ENCODE results near the gene USP24.

DNA sequence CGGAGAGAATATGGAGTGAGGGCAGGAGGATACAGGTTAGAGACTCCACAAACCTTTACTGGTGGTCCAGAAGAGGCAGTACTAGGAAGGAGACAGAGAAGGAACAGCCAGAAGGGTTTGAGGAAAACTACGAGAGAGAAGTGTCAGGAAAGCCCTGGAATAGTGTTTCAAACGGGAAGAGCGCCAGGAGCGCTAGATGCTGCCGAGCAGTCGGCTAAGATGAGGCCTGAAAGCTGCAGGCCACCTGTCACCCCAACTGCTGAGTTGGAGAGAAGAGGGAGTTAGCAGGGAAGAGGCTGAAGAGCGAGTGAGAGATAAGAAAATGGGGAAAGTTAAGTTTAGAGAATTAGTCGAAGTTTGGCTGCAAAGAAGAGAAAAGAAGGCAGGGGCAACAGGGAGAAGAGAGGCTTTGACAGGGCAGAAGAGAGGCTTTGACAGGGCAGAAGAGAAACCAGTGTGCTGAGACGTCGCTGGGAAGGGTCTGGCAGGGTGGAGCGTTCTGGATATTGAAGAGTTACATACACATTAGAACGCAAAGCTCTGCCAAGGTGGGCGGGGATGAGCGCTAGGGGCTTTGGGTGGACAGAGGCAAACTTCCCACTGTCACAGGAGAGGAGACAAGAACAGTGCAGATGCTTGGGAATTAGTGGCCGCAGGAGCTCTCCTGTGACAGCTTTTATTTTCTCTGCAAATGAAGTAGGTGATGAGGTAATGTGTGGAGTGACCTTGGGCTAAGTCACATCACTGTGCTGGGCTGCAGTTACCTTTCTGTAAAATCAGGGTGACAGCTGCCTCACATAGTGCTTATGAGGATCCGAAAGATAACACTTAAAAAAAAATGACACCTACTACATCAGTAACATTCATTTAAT lies 144.6 kb downstream of the USP24 start:
- TF ChIP-seq, protein P1, sequence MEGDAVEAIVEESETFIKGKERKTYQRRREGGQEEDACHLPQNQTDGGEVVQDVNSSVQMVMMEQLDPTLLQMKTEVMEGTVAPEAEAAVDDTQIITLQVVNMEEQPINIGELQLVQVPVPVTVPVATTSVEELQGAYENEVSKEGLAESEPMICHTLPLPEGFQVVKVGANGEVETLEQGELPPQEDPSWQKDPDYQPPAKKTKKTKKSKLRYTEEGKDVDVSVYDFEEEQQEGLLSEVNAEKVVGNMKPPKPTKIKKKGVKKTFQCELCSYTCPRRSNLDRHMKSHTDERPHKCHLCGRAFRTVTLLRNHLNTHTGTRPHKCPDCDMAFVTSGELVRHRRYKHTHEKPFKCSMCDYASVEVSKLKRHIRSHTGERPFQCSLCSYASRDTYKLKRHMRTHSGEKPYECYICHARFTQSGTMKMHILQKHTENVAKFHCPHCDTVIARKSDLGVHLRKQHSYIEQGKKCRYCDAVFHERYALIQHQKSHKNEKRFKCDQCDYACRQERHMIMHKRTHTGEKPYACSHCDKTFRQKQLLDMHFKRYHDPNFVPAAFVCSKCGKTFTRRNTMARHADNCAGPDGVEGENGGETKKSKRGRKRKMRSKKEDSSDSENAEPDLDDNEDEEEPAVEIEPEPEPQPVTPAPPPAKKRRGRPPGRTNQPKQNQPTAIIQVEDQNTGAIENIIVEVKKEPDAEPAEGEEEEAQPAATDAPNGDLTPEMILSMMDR (conservative IDR thresholded peaks at IDR 0.05; ENCODE audit: low read depth, low read length): no peak
- TF ChIP-seq EZH2 (IDR thresholded peaks at IDR 0.05; ENCODE audit: borderline replicate concordance, low read depth, low read length, poor library complexity, severe bottlenecking): no peak
